KBM-7 (cell line): ENCODE data around the gene SAMD4A.
A peak's percentile ranks its signal among the peaks of the same experiment; 100 is the strongest.

Experiments used
- DNase-seq: peaks from one replicate; pipeline ENCODE4 v3.0.0-alpha.2; 2015
- in situ Hi-C: fragments of 300-500 bp; cut with MboI; formaldehyde crosslinking; loops from 2 replicates; pipeline ENCODE4 v1.14.3; 2020; ENCODE audit warnings: low sequenced_read_pairs, low pct_unique_long_range_greater_than_20kb, mixed read lengths

Gene SAMD4A

DNA sequence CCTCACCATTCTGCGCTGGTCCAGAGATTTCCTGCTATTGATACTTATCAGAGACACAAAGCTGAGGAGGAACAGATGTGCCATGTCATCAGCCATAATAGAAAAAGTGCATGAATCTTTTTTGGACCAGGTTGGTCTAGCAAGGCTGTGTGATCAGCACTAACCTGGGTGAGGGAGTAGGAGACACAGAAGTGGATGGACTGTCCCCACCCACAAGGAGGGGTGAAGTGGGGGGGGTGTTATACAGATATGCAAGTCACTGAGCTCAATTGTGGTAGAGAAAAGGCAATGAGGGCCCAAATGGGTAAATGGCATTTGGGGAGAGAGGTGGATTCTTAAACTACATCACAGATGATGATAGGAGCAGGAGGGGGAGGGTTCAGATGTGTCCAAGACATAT is 123.0 kb downstream of the SAMD4A start:
- no peak for DNase-seq
- in situ Hi-C loops, result no loop called here

DNA sequence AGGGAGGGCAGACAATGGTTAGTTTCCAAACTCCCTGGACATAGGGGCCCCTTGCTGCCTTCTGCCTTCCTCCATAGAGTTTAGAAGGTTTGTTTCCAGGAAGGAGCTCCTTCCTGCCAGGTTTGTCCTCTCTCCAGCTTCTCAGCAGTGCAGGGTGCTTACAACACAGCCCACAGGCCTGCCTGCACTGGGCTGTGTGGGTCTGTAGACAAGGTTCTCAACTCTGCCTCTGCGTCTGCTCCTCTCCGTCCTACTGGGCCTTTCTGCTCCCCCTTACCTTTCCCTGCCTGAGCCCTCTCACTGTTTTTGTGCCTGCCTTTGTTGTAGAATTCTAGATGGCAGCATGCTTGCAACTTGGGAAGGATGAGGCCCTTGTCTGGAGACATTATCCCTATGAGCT is 124.0 kb downstream of the SAMD4A start:
- DNase-seq, result no peak
- in situ Hi-C loops, result no loop called here

DNA sequence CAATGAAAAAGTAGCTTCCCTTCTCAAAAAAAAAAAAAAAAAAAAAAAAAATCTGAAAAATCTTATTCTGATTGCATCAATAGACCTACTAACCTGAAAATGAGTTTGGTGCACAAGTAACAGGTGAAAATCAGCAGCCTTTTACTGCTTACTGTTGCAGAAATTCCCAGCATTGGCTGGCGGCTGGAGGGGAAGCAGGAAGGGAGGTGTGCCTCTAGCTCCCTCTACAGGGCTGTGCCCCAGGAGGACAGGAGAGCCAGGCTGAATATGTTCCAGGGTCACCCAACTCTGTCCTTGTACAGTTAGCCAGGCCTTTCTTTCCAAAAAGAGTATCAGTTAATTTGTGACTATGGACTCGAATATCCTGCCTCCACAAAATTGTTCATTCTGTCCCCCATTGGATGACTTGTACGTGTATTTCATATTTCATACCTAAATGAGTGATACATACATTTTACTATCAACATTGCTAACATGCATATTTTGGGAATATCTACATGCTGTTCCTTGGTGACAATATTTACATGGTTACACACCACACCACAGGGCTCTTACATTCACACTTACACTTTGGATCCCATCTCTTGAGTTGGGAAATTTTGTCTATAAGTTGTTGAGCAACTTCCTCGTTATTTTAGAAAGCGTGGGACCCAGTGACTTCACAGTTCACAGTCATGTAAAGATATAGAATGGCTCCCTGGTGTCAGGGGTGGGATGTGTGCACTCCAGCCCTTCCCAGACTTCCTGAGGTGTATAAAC is 124.8 kb downstream of the SAMD4A start:
- peak; percentile 82 for DNase-seq
- in situ Hi-C loops, result no loop called here

DNA sequence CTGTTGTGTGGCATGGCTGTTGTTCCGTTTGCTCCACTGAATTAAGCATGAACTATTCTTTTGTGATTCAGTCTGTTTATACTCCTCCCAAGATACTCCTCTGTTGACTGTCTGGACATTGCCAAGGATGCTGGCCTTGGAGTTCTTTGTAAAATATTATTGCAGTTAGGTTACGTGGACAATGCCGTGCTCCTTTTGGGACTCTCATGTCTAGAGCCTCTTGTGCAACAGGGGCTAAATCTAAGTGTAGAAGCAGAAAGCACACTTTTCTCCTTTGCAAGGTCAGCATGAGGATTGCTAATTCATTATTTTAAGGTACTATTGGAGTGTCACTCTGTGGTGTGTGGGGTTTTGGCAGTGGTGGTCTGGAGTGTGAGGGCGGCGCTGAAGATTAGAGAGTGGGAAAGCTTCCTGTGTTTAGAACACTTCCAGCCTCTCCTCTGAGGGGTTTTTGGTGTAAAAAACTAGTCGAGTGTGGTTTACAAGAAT is 125.4 kb downstream of the SAMD4A start:
- DNase-seq, result no peak
- in situ Hi-C loops, result no loop called here

DNA sequence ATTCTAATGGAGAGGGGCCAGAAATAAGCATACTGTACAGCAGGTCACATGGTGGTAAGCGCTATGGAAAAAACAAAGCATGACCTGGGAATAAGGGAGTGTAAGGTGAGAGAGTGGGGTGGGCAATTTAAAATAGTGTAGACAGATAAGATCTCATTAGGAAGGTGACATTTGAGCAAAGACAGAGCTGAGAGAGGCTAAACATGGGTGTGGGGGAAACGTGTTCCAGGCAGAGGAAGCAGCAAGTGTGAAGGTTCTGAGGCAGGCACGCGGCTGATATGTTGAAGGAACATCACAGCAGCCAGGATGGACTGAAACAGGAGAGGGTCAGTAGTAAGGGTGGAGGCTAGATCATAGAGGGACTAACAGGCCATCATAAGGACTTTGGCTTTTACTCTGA is 126.8 kb downstream of the SAMD4A start:
- no peak for DNase-seq
- in situ Hi-C loops, result no loop called here

DNA sequence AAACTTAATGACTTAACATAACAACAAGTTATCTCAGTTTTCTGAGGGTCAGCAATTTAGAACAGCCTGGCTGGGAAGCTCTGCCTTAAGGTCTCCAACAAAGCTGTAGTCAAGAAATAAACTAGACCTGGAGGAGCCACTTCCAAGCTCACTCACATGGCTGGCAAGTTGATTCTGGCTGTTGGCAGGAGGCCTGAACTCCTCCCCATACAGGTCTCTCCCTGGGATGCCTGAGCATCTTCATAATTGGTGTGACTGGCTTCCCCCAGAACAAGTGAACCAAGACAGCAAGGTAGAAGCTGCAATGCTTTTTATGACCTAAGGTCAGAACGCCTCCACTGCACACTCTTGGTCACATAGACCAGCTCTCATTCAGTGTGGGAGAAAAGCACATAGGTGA is 128.3 kb downstream of the SAMD4A start:
- in situ Hi-C loops, result no loop called here

DNA sequence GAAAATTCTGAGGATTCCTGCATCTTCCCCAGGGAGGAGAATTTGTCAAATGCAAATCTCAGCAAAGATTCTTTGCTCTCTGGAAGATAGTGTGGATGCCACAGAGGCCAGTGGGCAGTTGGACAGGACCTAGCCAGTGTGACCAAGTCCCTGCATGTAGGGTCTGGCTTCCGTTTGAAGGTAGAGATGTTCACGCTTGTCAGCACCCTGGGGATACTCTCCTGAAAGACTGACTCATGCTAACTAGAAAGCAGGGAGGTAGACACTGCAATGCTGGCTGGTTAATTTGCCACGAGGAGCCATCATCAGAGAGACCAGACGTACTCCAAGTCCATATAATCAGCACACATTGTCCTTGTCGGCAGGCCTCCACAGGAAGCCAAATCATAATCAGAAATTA is 130.1 kb downstream of the SAMD4A start:
- DNase-seq, result no peak
- in situ Hi-C loops, result no loop called here

More for the DNA sequence above, 128.3 kb downstream of the SAMD4A start:
- no peak for DNase-seq

DNA sequence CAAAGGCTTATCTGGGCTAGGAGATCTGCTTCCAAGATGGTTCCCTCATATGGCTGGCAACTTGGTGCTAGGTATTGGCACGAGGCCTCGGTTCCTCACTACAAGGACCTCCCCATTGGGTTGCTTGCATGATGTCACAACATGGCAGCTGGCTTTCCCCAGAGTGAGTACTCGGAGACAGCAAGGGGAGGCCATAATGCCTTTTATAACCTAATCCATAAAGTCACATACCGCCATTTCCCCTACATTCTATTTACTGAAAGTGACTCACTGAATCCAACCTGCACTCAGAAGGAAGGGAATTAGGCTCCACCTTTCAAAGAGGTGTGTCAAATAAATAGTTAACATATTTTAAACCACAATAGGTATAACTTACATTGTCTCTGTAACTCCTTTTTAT is 130.9 kb downstream of the SAMD4A start:
- no peak for DNase-seq
- in situ Hi-C loops, result no loop called here

DNA sequence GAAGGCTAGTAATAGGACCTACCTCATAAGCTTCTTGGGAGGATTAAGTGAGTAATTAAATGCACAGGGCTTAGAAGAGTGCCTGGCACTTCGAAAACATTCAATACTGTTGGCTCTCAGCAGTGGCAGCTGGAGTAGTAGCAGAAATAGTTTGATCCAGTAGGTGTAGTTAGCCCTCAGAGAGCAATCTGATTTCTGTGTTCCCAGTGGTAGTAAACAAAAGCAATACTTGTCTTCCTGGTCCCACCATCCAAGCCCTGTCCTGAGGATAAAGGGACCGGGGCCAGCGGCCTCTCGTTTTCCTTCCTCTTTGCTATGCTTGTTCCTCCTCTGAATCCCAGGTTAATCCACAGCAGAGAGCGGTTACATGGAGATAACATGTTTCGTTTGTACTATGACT is 131.6 kb downstream of the SAMD4A start:
- DNase-seq, result no peak
- in situ Hi-C loops, result no loop called here

DNA sequence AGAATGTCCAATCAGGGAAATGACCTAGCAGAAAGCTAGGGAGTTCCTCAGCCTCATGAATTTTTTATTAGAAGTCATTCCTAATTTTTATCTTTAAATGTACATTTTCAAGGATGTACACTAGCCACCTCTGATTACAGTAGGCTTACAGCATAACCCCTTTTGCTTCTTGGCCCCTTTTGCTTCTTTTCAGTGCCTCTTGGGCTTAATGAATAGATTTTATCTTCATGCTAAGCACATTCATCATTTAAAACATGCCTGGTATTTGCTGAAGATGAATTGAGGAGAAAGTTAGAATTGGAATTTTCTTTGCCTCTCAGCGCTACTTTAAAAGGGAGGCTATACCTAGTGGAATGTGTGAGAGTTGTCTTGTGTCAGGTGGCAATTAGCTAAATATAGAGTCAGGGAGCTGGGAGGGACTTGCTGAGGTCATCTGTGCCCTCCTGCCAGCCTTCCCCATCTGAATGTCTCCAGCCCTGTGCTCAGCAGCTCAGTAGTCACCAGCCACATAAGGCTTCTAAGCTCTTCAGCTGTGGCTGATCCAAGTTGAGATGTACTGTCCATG is 132.1 kb downstream of the SAMD4A start:
- in situ Hi-C loops, result no loop called here
- DNase-seq, result no peak

DNA sequence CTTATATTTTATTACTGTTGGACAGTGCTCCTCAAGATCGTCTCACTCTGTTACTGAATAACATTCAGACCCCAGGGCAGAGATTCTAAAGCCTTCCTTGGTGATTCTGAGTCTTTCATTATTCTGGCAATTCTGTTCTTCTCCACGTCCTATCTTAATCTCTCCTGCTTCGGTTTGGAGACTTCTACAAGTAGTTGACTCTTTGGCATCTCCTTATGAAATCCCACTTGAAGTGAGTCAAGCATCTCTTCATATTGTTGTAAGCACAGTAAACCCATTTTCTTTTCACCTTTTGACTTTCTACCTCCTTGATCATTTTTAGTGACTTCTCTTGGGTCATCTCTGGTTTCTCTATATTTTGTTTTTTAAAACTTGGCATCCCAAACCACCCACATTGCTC is 132.8 kb downstream of the SAMD4A start:
- DNase-seq, result no peak
- in situ Hi-C loops, result no loop called here

DNA sequence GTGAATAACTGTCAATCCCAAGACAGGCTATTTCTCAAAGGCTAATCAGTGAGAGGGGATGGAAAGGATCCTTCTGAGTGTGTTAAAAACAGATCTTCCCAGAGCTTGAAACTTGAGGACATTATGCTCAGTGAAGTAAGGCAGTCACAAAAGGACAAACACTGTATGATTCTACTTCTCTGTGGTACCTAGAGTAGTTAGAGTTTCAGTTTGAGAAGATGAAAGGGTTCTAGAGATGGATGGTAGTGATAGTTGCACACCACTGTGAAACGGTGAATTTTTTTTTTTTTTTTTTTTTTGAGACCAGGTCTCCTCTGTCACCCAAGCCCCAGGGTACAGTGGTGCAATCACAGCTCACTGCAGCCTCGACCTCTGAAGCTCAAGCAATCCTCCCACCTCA is 133.8 kb downstream of the SAMD4A start:
- in situ Hi-C loops, result no loop called here
- no peak for DNase-seq

DNA sequence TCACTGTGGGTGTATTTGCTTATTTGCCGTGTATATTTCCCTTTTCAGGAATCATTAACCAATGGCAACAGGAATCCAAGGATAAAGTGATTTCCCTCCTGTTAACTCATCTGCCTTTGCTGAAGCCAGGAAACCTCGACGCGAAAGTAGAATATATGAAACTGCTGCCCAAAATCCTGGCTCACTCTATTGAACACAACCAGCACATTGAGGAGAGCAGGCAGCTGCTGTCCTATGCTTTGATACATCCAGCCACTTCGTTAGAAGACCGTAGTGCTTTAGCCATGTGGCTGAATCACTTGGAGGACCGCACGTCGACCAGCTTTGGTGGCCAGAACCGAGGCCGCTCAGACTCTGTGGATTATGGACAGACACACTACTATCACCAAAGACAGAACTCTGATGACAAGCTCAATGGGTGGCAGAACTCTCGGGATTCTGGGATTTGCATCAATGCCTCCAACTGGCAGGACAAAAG is 135.1 kb downstream of the SAMD4A start:
- DNase-seq, result no peak
- in situ Hi-C loops, result no loop called here

DNA sequence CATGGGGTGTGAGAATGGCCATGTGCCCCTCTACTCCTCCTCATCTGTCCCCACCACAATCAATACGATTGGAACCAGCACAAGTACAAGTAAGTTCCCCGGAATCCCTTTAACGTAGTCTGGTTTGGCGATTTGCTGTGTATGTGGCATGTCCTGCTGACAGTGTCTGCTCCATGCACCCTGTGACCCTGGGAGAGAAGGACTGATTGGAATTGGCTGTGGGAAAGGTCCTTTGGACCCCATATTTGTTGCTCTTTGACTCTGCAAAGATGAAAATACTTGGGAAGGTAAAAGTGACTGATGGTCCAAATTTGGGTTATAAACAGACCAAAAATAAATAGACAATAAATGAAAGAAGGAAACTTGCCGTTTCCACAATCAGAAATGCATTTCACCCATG is 135.6 kb downstream of the SAMD4A start:
- DNase-seq, result no peak
- in situ Hi-C loops, result no loop called here

DNA sequence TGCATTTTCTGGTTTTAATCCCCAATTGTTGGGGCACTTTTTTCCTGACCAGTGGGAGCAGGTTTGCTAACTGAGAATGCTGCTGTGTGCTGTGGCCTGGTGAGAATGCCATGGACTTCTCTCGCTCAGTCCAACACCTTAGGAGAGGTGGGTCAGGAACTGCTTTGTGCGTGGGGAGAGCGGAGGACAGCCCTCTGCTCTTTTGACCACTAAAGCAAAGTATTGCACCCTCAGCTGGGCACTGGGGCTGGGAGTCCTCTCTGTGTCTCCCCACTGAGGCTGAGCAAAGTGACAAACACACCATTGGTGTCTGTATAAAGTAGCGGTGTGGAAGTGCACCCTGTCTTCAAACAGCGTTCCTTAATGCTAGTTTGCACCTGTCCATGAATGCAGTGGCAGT is 136.2 kb downstream of the SAMD4A start:
- in situ Hi-C loops, result no loop called here

DNA sequence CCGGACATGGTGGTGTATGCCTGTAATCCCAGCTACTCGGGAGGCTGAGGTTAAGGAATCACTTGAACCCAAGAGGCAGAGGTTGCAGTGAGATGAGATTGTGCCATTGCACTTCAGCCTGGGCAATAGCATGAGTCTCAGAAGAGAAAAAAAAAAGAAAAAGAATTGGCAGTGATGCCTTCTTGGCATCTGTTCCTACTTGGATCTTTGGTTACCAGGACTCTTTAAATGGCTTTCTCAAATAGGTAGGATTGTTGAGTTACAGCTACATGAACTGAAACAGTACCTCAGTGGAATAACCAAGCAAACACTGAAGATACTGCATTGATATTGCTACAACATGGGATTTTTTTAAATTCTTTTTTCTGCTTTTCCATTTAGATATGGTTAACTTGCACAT is 136.8 kb downstream of the SAMD4A start:
- in situ Hi-C loops, result no loop called here
- no peak for DNase-seq

More for the DNA sequence above, 136.2 kb downstream of the SAMD4A start:
- DNase-seq, result no peak

DNA sequence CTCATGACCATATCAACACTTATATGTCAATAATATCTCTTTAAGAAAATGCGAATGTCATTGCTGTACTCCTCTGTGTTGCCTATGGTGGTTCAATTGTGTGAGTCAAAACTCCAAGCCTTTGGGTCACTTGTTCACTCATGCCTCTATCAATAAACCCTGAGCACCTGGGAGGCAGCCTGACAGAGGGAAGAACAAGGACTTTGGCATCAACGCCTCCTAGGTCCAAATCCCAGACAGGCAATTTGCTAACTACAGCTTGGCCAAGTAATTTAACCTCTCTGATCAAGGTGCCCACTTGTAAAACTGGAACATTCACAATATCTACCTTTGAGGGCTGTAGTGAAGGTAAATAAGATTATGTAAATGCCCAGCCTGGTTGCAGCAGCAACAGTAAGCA is 137.8 kb downstream of the SAMD4A start:
- in situ Hi-C loops, result no loop called here

DNA sequence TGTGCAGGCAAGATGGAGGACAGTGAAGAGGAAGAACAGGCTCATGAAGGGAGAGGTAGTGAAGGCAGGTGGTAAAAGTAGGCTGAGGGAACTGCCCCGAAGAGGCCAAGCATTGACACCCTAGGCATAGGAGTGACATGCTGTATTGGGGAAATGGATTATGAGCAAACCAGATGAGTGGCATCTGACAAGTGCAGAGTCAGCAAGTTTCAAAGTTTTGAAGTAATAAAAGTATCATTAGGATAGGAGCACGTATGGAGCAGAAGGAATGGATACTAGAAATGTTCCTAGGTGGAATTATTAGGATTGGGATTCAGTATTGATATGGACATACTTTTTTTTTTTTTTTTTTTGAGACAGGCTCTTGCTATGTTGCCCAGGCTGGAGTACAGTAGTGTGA is 139.8 kb downstream of the SAMD4A start:
- in situ Hi-C loops, result no loop called here
- no peak for DNase-seq

More for the DNA sequence above, 137.8 kb downstream of the SAMD4A start:
- DNase-seq, result no peak

DNA sequence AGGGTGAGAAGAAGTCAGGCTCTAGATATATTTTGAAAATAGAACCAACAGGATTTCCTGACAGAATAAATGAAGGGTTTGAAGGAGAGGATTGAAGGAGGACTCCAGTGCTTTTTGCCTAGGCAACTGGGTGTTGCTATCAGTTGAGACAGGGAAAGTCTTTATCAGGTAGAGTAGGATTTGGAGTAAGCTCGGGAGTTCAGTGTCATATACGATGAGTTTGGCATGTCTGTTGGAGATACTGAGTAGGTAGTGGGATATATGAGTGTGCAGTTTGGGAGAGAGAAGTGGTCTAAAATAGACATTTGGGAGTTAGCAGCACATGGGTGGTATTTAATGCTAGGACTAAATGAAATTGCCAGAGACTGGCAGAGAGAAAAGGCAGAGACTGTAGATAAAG is 141.2 kb downstream of the SAMD4A start:
- no peak for DNase-seq
- in situ Hi-C loops, result no loop called here

DNA sequence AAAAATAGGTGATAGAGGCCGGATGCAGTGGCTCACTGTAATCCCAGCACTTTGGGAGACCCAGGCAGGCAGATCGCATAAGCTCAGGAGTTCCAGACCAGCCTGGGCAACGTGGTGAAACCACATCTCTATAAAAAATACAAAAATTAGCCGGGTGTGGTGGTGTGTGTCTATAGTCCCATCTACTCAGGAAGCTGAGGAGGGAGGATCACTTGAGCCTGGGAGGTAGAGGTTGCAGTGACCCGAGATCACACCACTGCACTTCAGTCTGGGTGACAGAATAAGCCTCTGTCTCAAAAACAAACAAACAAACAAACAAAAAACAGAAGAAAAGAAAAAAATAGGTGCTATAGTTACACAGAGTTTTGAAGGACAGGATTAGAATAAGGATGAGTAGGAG is 142.1 kb downstream of the SAMD4A start:
- no peak for DNase-seq
- in situ Hi-C loops, result no loop called here

DNA sequence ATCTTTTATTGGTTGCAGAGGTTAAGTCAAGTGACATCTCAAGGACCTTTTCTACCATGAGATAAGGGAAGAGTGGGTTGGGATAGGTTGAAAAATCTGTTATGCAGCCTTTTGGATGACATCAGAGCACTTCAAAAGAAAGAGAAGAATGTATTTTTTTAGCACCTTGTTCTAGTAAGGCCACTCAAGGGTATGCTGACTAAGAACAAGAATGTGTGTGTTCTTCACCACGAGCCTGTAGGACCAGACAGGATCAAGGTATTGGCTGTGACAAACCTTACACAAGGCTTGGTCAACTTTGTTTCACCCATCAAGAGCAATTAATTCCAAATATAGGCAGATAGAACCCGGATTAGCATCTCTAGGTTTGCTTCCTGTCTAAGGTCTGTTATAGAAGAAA is 142.5 kb downstream of the SAMD4A start:
- DNase-seq, result no peak
- in situ Hi-C loops, result no loop called here
